GM21529 (cell line): Measurements from ENCODE around the gene FOXJ1.

ENCODE experiments used
- ATAC-seq: cut with Tn5 transposase; IDR thresholded peaks from one replicate; pipeline ENCODE4 v1.9.1; 2021; ENCODE audit not compliant: unreplicated experiment

The FOXJ1 gene

GRCh38 chr17:76161619-76162266, 20.7 kb upstream of the FOXJ1 start:
- no peak for ATAC-seq

DNA sequence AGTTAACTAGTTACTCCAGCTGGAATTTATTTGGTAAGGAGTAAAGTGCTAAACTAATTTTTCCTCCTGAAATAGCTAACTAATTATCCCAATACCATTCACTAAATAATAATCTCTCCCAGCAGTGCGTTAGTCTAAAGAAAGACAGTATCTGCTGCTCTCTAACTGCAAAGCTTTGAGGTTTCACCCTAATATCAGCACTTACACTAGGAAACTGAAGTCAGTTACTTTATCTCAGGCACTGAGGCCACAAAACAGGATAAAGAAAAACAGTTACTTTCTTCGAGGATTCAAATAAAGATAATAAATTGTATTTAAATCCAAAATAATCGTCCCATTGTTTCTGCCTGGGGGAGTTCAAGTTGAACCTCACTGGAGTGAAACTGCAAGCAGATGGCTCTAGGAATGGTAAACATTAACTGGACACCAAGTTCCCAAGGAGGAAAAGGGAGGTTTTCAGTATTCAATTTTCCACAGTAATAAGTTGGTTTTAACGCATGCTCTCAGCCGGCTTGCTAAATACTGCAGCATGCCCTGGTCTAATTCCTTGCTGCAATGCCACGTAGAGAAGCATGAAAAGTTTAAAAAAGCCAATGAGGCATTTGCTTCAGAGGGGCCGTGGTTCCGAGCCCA, 20.0 kb upstream of the FOXJ1 start:
- ATAC-seq: no peak

DNA sequence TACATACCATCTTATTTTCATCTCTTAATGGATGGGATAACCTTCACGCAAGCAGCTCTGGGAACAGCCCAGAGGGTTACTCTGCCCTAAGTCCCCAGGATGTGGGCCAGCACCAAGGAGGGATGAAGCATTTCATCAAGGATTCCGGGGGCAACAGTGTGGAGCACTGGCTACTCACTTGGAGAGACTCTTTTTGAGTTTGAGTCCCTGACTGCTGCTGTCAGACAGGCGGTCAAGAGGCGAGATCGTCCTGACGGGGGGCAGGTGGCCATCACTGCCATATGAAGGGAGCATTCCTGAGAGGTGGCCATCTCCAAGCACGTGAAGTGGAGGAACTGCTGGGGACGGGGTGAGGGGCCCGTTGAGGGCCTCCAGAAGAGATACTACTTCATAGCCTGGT, 18.1 kb upstream of the FOXJ1 start:
- no peak for ATAC-seq

DNA sequence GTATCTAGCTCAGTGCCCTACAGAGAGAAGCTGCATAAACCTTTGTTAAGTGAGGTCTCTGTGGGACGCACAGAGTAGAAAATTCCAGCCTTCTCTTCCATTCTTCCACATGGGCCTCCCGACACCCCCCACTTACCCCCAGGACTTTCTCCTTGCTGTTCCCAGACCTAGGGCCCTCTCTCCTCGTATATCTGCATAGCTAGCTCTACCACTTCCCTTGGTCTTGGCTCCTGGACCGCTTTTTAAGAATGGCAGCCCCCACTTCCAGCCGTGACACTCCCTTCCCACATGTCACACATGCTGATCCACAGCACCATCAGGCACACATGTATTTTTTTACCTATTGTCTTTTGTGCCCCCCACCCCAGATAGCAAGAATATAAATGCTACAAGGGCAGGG, 16.7 kb upstream of the FOXJ1 start:
- ATAC-seq: no peak

DNA sequence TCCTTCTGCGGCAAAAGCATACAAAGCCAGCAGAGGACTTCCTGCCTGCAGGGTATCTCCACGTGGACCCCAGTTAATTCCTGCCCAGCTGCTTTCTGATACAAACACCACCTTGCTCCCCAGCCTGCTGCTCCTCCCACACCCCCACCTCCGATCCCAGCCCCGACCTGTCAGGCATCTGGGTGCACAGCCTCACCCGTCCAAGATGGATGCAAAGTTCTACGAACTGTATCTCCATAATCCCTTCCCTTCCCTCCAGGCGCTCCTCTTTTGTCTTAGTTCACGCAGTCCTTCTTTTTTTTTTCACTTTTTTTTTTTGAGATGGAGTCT, 15.6 kb upstream of the FOXJ1 start:
- ATAC-seq: no peak

- no peak for ATAC-seq
Measured at GRCh38 chr17:76155988-76156661, 15.1 kb upstream of the FOXJ1 start.

GRCh38 chr17:76154936-76155845, 14.1 kb upstream of the FOXJ1 start:
- no peak for ATAC-seq

GRCh38 chr17:76154292-76154691, 13.2 kb upstream of the FOXJ1 start:
- no peak for ATAC-seq

DNA sequence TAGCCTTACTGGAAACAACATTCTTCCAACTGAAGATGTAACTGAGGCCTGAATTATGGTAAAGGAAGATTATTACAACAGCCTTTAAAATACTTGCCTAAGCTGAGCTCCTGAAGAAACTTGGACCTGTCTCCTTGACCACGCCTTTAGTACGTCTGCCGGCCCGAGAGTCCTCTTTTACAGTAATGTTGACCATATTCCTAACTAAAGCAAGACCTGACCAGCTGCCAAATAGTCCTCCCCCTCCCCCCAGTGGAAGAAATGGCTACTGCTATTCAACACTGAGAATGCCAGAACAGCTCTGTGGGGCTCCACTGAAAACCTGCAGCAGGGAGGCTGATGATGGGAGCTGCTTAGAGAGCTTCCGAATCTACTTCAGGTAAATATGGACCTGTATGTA, 12.6 kb upstream of the FOXJ1 start:
- ATAC-seq: no peak

- ATAC-seq: no peak
Measured at GRCh38 chr17:76153202-76153601, 12.2 kb upstream of the FOXJ1 start.

GRCh38 chr17:76152591-76152990, 11.5 kb upstream of the FOXJ1 start:
- no peak for ATAC-seq

GRCh38 chr17:76151896-76152454, 10.9 kb upstream of the FOXJ1 start:
- ATAC-seq: no peak

GRCh38 chr17:76150712-76151622, 9.9 kb upstream of the FOXJ1 start:
- no peak for ATAC-seq

- ATAC-seq: no peak
Measured at GRCh38 chr17:76149214-76149613, 8.2 kb upstream of the FOXJ1 start.

- no peak for ATAC-seq
Measured at GRCh38 chr17:76148015-76148326, 6.9 kb upstream of the FOXJ1 start.

DNA sequence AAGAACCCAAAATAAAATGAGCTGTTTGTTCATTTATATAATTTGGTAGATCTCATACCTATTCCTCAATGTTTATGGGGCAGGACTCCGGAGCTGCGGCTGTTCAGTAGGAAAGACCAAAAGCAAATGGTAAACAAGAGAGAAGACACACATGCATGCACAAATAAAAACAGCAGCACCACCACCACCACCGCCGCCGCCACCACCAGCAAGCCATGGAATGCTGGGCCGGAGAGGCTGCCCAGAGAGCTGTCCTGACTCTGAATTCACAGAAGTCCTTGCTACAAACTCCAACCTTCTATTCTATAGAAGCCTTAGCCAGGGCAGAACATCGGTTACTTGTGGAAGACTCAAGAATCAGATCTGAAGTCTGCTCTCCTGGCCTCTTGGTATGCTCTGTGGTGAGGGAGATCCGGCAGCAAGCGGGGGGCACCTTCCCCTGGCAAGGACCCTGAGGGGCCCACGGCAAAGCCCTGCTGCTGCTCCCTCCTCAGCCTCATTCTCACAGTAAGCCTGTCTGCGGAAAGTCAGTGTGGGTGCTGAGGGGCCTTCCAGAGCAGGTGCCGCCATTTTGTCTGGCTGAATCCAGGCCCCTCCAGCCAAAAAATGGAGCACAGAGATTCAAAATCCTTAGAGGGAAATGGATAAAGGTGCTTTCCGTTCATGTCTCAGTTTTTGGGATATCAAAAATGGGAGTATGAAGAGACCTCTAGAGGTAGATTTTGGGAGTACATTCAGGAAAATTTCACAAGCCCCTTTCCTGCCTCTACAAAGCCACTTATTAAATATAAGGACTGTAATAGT, 6.4 kb upstream of the FOXJ1 start:
- no peak for ATAC-seq

DNA sequence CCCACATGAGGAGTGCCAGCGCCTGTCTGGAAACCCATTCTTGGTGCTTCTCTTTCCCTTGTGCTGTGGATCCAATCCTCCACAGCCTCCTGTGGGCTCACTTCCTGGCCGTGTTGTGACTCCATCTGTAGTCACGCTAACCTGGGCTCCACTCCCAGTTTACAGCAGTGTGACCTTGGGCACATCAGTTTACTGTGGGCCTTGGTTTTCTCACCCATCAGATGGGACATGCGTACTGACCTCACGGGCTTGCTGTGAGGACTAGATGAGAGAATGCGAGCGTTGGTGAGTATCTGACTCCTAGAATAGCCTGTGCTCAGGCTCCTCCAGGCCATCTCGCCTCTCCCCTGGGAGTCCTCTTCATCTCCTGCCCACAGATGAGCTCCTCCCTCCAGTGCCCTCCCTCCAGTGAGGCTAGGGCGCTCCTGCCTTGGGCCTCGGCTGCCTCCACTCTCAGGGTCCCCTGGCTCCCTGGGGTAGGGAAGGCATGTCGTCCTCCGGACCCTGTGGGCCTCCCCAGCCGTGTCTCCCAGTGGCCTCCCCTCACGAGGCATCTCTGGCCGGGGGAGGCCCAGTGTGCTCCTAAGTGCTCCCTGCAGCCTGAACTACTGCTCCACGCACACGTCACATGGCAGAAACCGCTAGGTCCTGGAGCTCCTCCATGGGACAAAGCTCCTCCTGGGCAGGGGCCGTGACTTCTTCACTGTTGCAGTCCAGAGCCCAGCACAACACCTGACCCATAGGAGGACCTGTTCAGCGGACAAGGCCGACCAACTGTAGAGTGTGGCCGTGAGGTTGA, 5.2 kb upstream of the FOXJ1 start:
- ATAC-seq: no peak

DNA sequence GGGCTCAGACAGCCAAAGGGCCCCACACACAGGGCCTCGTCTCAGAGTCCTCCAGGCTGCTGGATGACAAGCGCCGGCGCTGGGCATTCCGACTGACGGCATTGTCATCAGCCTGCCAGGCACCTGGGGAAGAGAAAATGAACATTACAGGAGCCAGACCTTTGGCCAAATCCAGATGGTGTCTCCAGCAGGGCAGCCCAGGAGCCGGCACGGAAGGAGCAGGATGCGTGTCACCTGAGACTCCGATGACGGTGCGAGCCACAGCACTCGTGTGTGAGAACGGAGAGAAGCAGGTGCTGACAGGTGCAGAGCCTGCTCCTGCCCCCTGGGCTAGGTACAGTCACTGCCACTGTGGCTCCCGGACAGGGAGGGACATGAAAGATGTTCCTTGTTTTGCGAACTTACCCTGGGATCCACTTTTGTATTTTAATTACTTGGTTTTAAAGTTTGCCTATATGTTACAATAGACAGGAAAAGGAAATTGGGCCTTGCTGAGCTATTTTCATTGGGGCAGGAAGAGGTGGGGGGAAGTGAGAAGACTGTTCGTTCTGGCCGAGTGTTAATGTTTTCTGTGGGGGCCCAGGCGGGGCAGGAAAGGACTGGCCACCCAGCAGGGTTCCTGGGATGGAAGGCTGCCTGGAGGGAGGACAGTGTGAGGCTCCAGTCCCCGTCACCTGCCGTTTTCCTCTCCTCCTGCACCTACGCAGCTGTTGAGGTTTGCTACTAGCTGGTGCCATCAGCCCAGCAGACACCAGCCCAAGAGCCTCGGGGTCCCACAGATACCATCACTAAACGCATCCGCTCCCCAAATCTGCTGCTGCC, 4.4 kb upstream of the FOXJ1 start:
- no peak for ATAC-seq
